Measurements from ENCODE around the gene GRB10. TPM values are rescaled to one million over a fixed set of nuclear protein-coding genes. Genes with fewer than 3 reads are reported as not detected.

Gene GRB10
- total RNA-seq, 4 donors from 2014 or later, result 37.1 to 109 (median 74.0) TPM

- no peak for TF ChIP-seq CTCF (IDR thresholded peaks at IDR 0.05; ENCODE audit: low read depth)
These were observed 227.0 kb downstream of the GRB10 start for GRCh38 chr7:50555594-50556140.

- no peak for TF ChIP-seq CTCF (IDR thresholded peaks at IDR 0.05; ENCODE audit: low read depth)
These were observed 228.0 kb downstream of the GRB10 start for GRCh38 chr7:50554431-50555322.

GRCh38 chr7:50553973-50554372 is 228.7 kb downstream of the GRB10 start:
- TF ChIP-seq CTCF (IDR thresholded peaks at IDR 0.05; ENCODE audit: low read depth), result no peak

DNA sequence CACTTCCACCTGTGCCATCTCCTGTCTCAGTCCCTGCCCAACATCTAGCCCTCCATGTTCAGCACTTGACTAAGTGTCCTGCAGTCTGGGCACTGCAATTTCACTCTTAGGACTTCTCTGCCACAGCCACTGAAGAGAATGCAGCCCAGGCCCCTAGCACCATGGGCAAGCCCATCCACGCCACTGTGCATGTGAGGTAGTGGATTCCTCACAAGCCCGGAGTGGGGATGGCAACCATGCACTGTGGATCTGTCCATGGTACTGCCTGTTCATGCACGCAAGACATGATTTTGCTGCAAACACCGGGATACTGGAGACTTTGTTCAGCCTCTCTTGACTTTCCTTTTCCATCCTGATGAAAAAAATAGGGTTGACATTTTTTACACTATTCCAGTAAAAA is 229.8 kb downstream of the GRB10 start:
- no peak for TF ChIP-seq CTCF (IDR thresholded peaks at IDR 0.05; ENCODE audit: low read depth)

GRCh38 chr7:50552139-50552538 is 230.6 kb downstream of the GRB10 start:
- no peak for TF ChIP-seq CTCF (IDR thresholded peaks at IDR 0.05; ENCODE audit: low read depth)

DNA sequence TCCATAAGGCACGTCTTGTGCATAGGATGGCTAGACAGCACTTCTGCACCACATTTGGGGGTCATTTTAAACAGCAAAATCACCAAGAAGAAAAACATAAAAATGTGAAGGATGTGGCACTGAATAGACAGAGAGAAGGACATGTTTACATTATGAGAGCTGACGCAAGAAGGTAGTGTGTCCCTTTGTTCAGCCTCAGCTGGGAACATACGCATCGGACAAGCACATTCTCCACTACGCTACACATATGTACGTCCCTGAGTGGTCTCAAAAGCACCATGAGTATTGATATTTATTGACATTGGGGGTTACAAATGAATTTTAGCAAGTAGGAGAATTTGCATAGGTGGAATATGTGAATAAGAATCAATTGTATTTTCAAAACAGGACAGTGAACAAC is 237.7 kb downstream of the GRB10 start:
- no peak for TF ChIP-seq CTCF (IDR thresholded peaks at IDR 0.05; ENCODE audit: low read depth)

- no peak for TF ChIP-seq CTCF (IDR thresholded peaks at IDR 0.05; ENCODE audit: low read depth)
These were observed 238.8 kb downstream of the GRB10 start for GRCh38 chr7:50543776-50544442.

All from subcutaneous adipose tissue (tissue), 4 donors.